Rectal smooth muscle tissue (tissue), 1 donor: ENCODE measurements around the gene ZNF446.
A peak's percentile ranks its signal among the peaks of the same experiment; 100 is the strongest.
"Not testable (repeated sequence)": the region's sequence is repeated elsewhere in the genome, so short reads cannot be mapped to it uniquely, and the experiment has no call there.

Source experiments
- H3K27ac ChIP-seq: one replicate; pipeline ENCODE4 v1.7.0; 2013; ENCODE audit warnings: low read depth, low read length, inconsistent platforms
- H3K27me3 ChIP-seq: one replicate; pipeline ENCODE4 v1.7.0; 2013; ENCODE audit warnings: low read length; ENCODE audit not compliant: control insufficient read depth, insufficient read depth
- H3K36me3 ChIP-seq: one replicate; pipeline ENCODE4 v1.7.0; 2013; ENCODE audit warnings: low read length; ENCODE audit not compliant: control insufficient read depth, insufficient read depth
- H3K4me1 ChIP-seq: one replicate; pipeline ENCODE4 v1.7.0; 2013; ENCODE audit warnings: low read length; ENCODE audit not compliant: control insufficient read depth, insufficient read depth
- H3K4me3 ChIP-seq: one replicate; pipeline ENCODE4 v1.7.0; 2013; ENCODE audit warnings: low read length
- H3K9ac ChIP-seq: one replicate; pipeline ENCODE4 v1.7.0; 2013; ENCODE audit warnings: low read length

The ZNF446 gene

DNA sequence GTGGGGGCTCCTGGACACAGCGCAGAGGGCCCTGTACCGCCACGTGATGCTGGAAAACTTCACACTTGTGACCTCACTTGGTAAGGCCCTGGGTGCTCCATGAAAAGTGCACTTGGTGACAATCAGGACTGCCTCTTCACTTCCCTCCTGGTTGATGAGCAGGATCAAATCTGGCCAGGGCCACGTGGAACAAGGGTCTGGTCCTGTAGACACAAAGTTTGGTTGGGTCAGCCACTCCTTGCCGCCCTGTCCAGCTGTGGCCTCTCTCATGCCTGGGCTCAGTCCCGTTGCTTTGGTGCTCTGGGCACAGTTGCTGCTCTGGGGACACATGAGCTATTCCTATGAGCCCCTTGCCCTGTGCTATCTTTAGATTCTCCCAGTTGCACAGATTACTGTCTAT lies 22.4 kb upstream of the ZNF446 start:
- H3K9ac ChIP-seq = no peak overlapping the region
- peaks cover 3% of the 10 kb centered on the region for H3K4me1 ChIP-seq
- peaks cover 11% of the 10 kb centered on the region for H3K36me3 ChIP-seq
- no peaks in the 10 kb centered on the region for H3K27me3 ChIP-seq
- H3K27ac ChIP-seq = no peak overlapping the region
- no peak overlapping the region for H3K4me3 ChIP-seq

DNA sequence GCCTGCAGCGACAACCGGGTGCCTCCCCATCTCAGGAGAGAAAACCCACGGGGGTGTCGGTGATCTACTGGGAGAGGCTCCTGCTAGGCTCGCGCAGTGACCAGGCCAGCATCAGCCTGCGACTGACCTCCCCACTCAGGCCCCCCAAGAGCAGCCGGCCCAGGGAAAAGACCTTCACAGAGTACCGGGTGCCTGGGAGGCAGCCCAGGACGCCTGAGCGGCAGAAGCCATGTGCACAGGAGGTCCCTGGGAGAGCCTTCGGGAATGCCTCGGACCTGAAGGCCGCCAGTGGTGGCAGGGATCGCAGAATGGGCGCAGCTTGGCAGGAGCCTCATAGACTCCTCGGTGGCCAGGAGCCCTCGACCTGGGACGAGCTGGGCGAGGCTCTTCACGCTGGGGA lies 20.8 kb upstream of the ZNF446 start:
- peaks cover 3% of the 10 kb centered on the region for H3K4me1 ChIP-seq
- H3K27ac ChIP-seq = no peak overlapping the region

DNA sequence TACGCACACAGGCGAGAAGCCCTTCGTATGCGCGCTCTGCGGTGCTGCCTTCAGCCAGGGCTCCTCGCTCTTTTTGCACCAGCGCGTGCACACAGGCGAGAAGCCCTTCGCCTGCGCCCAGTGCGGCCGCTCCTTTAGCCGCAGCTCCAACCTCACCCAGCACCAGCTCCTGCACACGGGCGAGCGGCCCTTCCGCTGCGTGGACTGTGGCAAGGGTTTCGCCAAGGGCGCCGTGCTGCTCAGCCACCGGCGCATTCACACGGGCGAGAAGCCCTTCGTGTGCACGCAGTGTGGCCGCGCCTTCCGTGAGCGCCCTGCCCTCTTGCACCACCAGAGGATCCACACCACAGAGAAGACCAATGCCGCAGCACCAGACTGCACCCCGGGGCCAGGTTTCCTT lies 20.0 kb upstream of the ZNF446 start:
- Histone ChIP-seq H3K9ac (no peak overlapping the region), H3K4me3 (no peak overlapping the region), H3K27me3 (no peaks in the 10 kb centered on the region), H3K36me3 (peaks cover 11% of the 10 kb centered on the region), H3K4me1 (peaks cover 3% of the 10 kb centered on the region), H3K27ac (no peak overlapping the region)

More for the DNA sequence above, 20.8 kb upstream of the ZNF446 start:
- Histone ChIP-seq H3K4me3 (no peak overlapping the region), H3K27me3 (no peaks in the 10 kb centered on the region), H3K36me3 (peaks cover 11% of the 10 kb centered on the region), H3K9ac (no peak overlapping the region)

- H3K36me3 ChIP-seq = peaks cover 4% of the 10 kb centered on the region
- no peak overlapping the region for H3K9ac ChIP-seq
- no peaks in the 10 kb centered on the region for H3K27me3 ChIP-seq
- H3K27ac ChIP-seq = no peak overlapping the region
- no peak overlapping the region for H3K4me3 ChIP-seq
- H3K4me1 ChIP-seq = no peaks in the 10 kb centered on the region
These were observed 16.1 kb upstream of the ZNF446 start for GRCh38 chr19:58460039-58460438.

- Histone ChIP-seq H3K27ac (no peak overlapping the region), H3K36me3 (peaks cover 2% of the 10 kb centered on the region), H3K27me3 (no peaks in the 10 kb centered on the region), H3K9ac (no peak overlapping the region), H3K4me1 (peaks cover 8% of the 10 kb centered on the region), H3K4me3 (peak overlapping the region; percentile 83)
These were observed 9.9 kb upstream of the ZNF446 start for GRCh38 chr19:58466089-58466759.

DNA sequence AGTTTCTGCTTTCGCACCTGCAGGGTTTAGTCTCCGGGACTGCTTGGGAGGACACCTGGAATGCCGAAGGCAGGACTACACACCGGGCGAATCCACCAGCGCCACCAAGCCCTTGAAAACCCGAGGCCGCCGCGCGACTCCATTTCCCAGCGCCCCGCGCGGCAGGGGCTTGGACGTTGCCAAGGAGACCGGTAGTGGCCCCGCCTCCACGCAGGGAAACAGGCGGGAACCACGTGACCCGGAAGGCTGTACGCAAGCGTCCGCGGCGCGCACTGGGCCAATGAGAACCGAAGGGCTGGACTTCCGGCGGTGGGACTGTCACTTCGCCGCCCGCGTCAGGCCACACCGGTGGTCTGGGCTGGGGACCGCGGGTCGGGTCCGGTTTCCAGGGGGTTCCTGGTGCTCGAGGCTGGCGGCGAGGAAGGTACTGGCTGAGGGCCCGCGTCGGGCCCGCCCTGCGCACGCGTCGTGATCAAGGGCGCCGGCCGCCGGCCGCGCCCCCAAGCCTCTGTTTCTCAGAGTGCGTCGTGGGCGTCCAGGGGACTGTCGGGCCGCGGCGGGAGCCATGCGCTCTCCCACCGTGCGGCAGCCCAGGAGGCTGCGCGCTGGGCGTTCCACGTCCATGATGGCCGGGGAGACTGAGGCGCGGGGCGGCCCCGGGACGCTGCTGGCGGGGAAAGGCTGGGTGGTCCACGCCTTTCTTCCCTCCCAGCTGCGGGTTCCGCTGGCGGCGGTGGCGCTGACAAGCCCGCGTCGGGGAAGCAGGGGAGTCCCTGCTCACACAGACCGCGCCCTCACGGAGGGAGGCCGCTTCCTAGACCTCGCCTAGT lies 9.2 kb upstream of the ZNF446 start, which contains the start of gene ZNF324:
Gene ZNF324 (plus strand): TSS at position 321 of the 830 bp plus-strand sequence. CDS start 2,106 bp downstream, outside the sequence.
- H3K4me1 ChIP-seq = peaks cover 8% of the 10 kb centered on the region
- no peaks in the 10 kb centered on the region for H3K27me3 ChIP-seq
- H3K27ac ChIP-seq = peak within 1 kb of the TSS; percentile 66
- peaks cover 2% of the 10 kb centered on the region for H3K36me3 ChIP-seq
- H3K4me3 ChIP-seq = peak within 1 kb of the TSS; percentile 89
- peak within 1 kb of the TSS; percentile 38 for H3K9ac ChIP-seq

- Histone ChIP-seq H3K9ac (no peak overlapping the region), H3K27ac (no peak overlapping the region), H3K36me3 (peaks cover 12% of the 10 kb centered on the region), H3K4me3 (peak overlapping the region; percentile 27), H3K4me1 (peaks cover 8% of the 10 kb centered on the region), H3K27me3 (no peaks in the 10 kb centered on the region)
These were observed 7.8 kb upstream of the ZNF446 start for GRCh38 chr19:58468216-58468839.

DNA sequence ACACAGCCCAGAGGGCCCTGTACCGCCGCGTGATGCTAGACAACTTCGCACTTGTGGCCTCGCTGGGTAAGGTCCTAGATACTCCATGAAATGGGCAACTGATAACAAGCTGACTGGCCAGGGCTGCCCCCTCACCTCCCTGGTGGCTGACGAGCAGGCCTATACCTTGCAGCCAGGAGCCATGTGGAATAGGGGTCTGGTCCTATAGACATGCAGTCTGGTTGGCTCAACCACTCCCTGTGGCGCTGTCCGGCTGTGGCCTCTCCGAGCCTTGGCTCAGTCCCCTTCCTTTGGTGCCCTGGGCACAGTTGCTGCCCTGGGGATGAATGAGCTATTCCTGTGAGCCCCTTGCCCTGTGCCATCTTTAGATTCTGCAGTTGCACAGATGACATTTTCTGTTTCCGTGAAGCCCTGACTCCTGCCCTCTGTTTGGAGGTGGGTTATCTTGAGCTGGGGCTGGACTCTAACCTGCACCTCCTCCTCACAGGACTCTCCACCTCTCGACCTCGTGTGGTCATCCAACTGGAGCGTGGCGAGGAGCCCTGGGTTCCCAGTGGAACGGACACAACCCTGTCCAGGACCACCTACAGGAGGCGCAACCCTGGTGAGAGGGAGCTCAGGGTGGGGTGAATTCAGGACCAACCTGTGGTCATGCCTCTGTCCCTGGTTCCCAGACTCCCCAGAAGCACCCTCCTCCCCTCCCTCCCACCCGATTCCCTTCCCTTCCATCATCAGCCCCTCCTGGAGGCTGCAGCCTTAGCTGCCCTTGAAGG lies 6.7 kb upstream of the ZNF446 start:
- Histone ChIP-seq H3K27me3 (no peaks in the 10 kb centered on the region), H3K4me1 (peaks cover 8% of the 10 kb centered on the region), H3K9ac (no peak overlapping the region), H3K36me3 (peaks cover 15% of the 10 kb centered on the region), H3K4me3 (no peak overlapping the region), H3K27ac (no peak overlapping the region)

GRCh38 chr19:58470837-58471543 lies 5.2 kb upstream of the ZNF446 start:
- H3K27ac ChIP-seq, H3K9ac ChIP-seq, H3K27me3 ChIP-seq: not testable (repeated sequence)

GRCh38 chr19:58471736-58472135 lies 4.4 kb upstream of the ZNF446 start:
- Histone ChIP-seq H3K36me3 (peaks cover 15% of the 10 kb centered on the region), H3K27me3 (no peaks in the 10 kb centered on the region), H3K9ac (no peak overlapping the region), H3K4me1 (peaks cover 6% of the 10 kb centered on the region), H3K4me3 (no peak overlapping the region), H3K27ac (no peak overlapping the region)

More at GRCh38 chr19:58470837-58471543, 5.2 kb upstream of the ZNF446 start:
- H3K4me3 ChIP-seq, H3K4me1 ChIP-seq: not testable (repeated sequence)
- peaks cover 15% of the 10 kb centered on the region for H3K36me3 ChIP-seq

DNA sequence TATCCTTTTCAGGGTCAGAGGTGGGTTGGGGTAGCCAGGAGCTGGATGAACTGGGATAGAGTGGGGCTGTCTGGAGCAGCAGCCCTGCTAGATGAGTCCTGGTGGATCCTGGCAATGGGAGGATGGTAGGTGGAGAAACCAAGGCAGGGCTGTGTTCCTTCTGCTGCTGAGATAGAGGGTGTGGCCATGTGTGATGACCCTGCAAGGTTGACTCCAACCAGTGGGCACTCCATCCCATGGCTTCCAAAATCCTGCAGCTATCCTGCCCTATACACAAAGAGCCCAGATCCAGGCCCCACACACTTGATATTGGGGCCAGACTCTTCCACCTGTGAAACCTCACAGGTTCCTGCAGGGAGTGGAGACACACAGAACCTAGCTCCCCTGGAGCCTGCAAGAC lies 2.4 kb upstream of the ZNF446 start:
- Histone ChIP-seq H3K9ac (no peak overlapping the region), H3K36me3 (peaks cover 15% of the 10 kb centered on the region), H3K4me3 (no peak overlapping the region), H3K4me1 (peaks cover 4% of the 10 kb centered on the region), H3K27me3 (no peaks in the 10 kb centered on the region), H3K27ac (no peak overlapping the region)
